Endothelial cell of umbilical vein (primary cell): ENCODE data around the gene PCDHA4. TPM values are rescaled to one million over a fixed set of nuclear protein-coding genes. Genes with fewer than 3 reads are reported as not detected.
"Not testable (repeated sequence)": the region's sequence is repeated elsewhere in the genome, so short reads cannot be mapped to it uniquely, and the experiment has no call there.

Experiments used
- BruUV-seq: library from RNA; stranded (reverse); fragments of 400-500 nt; replicated peaks from 2 replicates; lab custom pipeline; 2021; lab: Mats Ljungman, UMichigan
- CTCF ChIA-PET: fragments of 300-600, 350-600 bp; sonication (Branson Sonifier 250); formaldehyde crosslinking; loops from one replicate; lab custom pipeline; 2021; ENCODE audit warnings: antibody characterized with exemption, inconsistent platforms; lab: Charles Lee
- POLR2A ChIA-PET: fragments of 300-600, 350-600 bp; sonication (Branson Sonifier 250); formaldehyde crosslinking; loops from one replicate; lab custom pipeline; 2021; ENCODE audit warnings: antibody characterized with exemption, inconsistent platforms; lab: Charles Lee
- DNase-seq: peaks from one replicate; pipeline ENCODE4 v3.0.0-alpha.2; 2011; ENCODE audit warnings: low read depth, low spot score
- FAIRE-seq: peaks from 2 replicates; lab custom pipeline; 2011; peaks lifted over from hg19 to GRCh38; lab: Jason Lieb, UNC
- H2AFZ ChIP-seq: 2 replicates; pipeline ENCODE4 v1.6.0; 2012; ENCODE audit warnings: low read depth, low read length, control low read depth, inconsistent platforms
- H3K27ac ChIP-seq: 2 replicates; pipeline ENCODE4 v1.5.1; 2011; ENCODE audit warnings: low read depth, mild to moderate bottlenecking, control low read depth, low read length, moderate library complexity; ENCODE audit not compliant: insufficient read depth
- H3K27me3 ChIP-seq, 2 experiments: 2 replicates each; pipeline versions ENCODE4 v1.6.0 to v1.6.1; 2011; ENCODE audit warnings: low read length in 2 of 2, mixed read lengths in 1 of 2; ENCODE audit not compliant: control insufficient read depth in 2 of 2, insufficient read depth in 2 of 2
- H3K36me3 ChIP-seq, 2 experiments: 2 replicates in 1 of 2; 3 replicates in 1 of 2; pipeline ENCODE4 v1.5.1; 2011; ENCODE audit warnings: low read length in 2 of 2, mild to moderate bottlenecking in 1 of 2, moderate library complexity in 1 of 2; ENCODE audit not compliant: control insufficient read depth in 2 of 2, insufficient read depth in 2 of 2; ENCODE audit errors: extremely low read depth in 1 of 2
- H3K4me1 ChIP-seq: 3 replicates; pipeline ENCODE4 v1.5.1; 2011; ENCODE audit warnings: mild to moderate bottlenecking, low read length; ENCODE audit not compliant: control insufficient read depth, insufficient read depth; ENCODE audit errors: extremely low read depth
- H3K4me2 ChIP-seq: 2 replicates; pipeline ENCODE4 v1.6.1; 2011; ENCODE audit warnings: low read length, control low read depth, mixed read lengths; ENCODE audit not compliant: insufficient read depth
- H3K4me3 ChIP-seq, 3 experiments: fragments of 200-600 bp in 1 of 3; sonication (generic), shearing (Covaris generic) in 1 of 3; replicated peaks in 1 of 3; 2 replicates each; pipeline ENCODE4 v1.5.1; 2011 to 2016; ENCODE audit warnings: control low read depth in 3 of 3, low read length in 3 of 3, mild to moderate bottlenecking in 2 of 3, inconsistent platforms in 1 of 3, low read depth in 1 of 3, moderate library complexity in 1 of 3; ENCODE audit not compliant: insufficient read depth in 1 of 3
- H3K79me2 ChIP-seq: 2 replicates; pipeline ENCODE4 v1.6.0; 2012; ENCODE audit warnings: low read length, inconsistent platforms; ENCODE audit not compliant: control insufficient read depth, insufficient read depth
- H3K9ac ChIP-seq: replicated peaks from 2 replicates; pipeline ENCODE3; 2011; ENCODE audit warnings: low read length, control low read depth; ENCODE audit not compliant: insufficient read depth; ENCODE audit errors: extremely low read depth
- H3K9me1 ChIP-seq: replicated peaks from 3 replicates; pipeline ENCODE4 v1.6.0; 2011; ENCODE audit warnings: mild to moderate bottlenecking, low read length; ENCODE audit not compliant: control insufficient read depth, insufficient read depth; ENCODE audit errors: extremely low read depth
- H3K9me3 ChIP-seq: replicated peaks from 2 replicates; pipeline ENCODE4 v1.5.1; 2012; ENCODE audit warnings: low read length, inconsistent platforms; ENCODE audit not compliant: control insufficient read depth, insufficient read depth
- H4K20me1 ChIP-seq: replicated peaks from 2 replicates; pipeline ENCODE3; 2011; ENCODE audit warnings: mild to moderate bottlenecking, low read length; ENCODE audit not compliant: control insufficient read depth, insufficient read depth; ENCODE audit errors: extremely low read depth
- CTCF ChIP-seq, 2 donors: IDR thresholded peaks; 1 replicate in 1 of 2; 2 replicates in 1 of 2; pipeline ENCODE4 v1.5.1; 2011; ENCODE audit warnings: low read length in 2 of 2, mild to moderate bottlenecking in 2 of 2, moderate library complexity in 2 of 2, control low read depth in 1 of 2, inconsistent platforms in 1 of 2, low read depth in 1 of 2; ENCODE audit not compliant: insufficient read depth in 1 of 2; ENCODE audit errors: extremely low read depth in 1 of 2
- EZH2 ChIP-seq: IDR thresholded peaks from 2 replicates; pipeline ENCODE4 v1.6.1; 2012; ENCODE audit warnings: borderline replicate concordance, low read depth, mild to moderate bottlenecking, moderate library complexity, low read length, inconsistent platforms; ENCODE audit not compliant: severe bottlenecking
- FOS ChIP-seq: IDR thresholded peaks from 2 replicates; pipeline ENCODE4 v1.6.1; 2011; ENCODE audit warnings: mild to moderate bottlenecking, low read length, moderate library complexity, borderline replicate concordance; ENCODE audit not compliant: insufficient read depth
- GATA2 ChIP-seq: IDR thresholded peaks from 2 replicates; pipeline ENCODE4 v1.7.0; 2011; ENCODE audit warnings: low read depth, mild to moderate bottlenecking, moderate library complexity, mixed read lengths, low read length; ENCODE audit not compliant: insufficient read length, insufficient read depth
- JUN ChIP-seq: IDR thresholded peaks from 2 replicates; pipeline ENCODE4 v1.6.1; 2011; ENCODE audit warnings: borderline replicate concordance, low read depth; ENCODE audit not compliant: insufficient read length, insufficient read depth
- MAX ChIP-seq: IDR thresholded peaks from 2 replicates; pipeline ENCODE4 v1.6.1; 2011; ENCODE audit not compliant: insufficient read depth, insufficient read length
- MYC ChIP-seq: IDR thresholded peaks from one replicate; pipeline ENCODE4 v1.6.1; 2011; ENCODE audit warnings: mild to moderate bottlenecking, low read depth, low read length
- POLR2A ChIP-seq: IDR thresholded peaks from 2 replicates; pipeline ENCODE4 v1.6.1; 2012; ENCODE audit warnings: low read depth, mild to moderate bottlenecking, control low read depth, low read length
- POLR2AphosphoS5 ChIP-seq: IDR thresholded peaks from 2 replicates; pipeline ENCODE4 v1.6.1; 2012; ENCODE audit warnings: low read depth, mild to moderate bottlenecking, control low read depth, low read length, moderate library complexity; ENCODE audit not compliant: insufficient read depth
- dilution Hi-C: fragments of 300-500 bp; cut with MboI; formaldehyde crosslinking; loops from one replicate; pipeline ENCODE4 v1.15.0; 2019; ENCODE audit warnings: low sequenced_read_pairs; ENCODE audit not compliant: extremely low pct_ligation_motif_present
- intact Hi-C: fragments of 100-400 bp; cut with micrococcal nuclease; formaldehyde crosslinking; loops from one replicate; pipeline ENCODE4 v1.10.0; 2022
- polyA plus RNA-seq, 4 experiments: library from polyadenylated mRNA; depleted of rRNA in 3 of 4; stranded (reverse) in 3 of 4; unstranded in 1 of 4; fragments of >200 nt; gene quantifications; 2 replicates each; pipeline versions ENCODE4 v1.2.1 to v1.2.3, GENCODE V29; 2011 to 2012; ENCODE audit warnings: missing spikeins in 1 of 4
- total RNA-seq: library from RNA; stranded (reverse); gene quantifications from 2 replicates; pipeline ENCODE4 v1.2.3, GENCODE V29; 2021

The PCDHA4 gene
- total and polyA plus RNA-seq, 2 donors (not counting 3 experiments of a cell fraction or from before 2014, with no cell fraction given) = 0.04 to 0.26 TPM

- CTCF ChIA-PET, dilution Hi-C loops: not testable (repeated sequence)
Observed at GRCh38 chr5:140787849-140788504, 18.9 kb upstream of the PCDHA4 start.

GRCh38 chr5:140791089-140791488 is 15.8 kb upstream of the PCDHA4 start:
- POLR2A ChIA-PET = no interaction called here
- intact Hi-C loops = no loop called here
- peaks cover 0 to 6% of the 10 kb centered on the region in 2 experiments for H3K27me3 ChIP-seq
- dilution Hi-C loops = no loop called here
- no peak overlapping the region for H3K27ac ChIP-seq
- no peak for FAIRE-seq
- no peak overlapping the region for H3K9ac ChIP-seq
- no peak overlapping the region for H2AFZ ChIP-seq
- H3K4me1 ChIP-seq = no peaks in the 10 kb centered on the region
- no peak overlapping the region for H3K4me3 ChIP-seq
- no peaks in the 10 kb centered on the region for H3K36me3 ChIP-seq
- peaks cover 2% of the 10 kb centered on the region for H3K9me3 ChIP-seq
- BruUV-seq = no TSS peak
- TF ChIP-seq POLR2A (no peak), JUN (no peak), MAX (no peak), CTCF (IDR thresholded peaks at IDR 0.05; ENCODE audit: extremely low read depth in 1 of 2, insufficient read depth in 1 of 2, low read depth in 1 of 2, low read length in 2 of 2) (no peak), POLR2AphosphoS5 (no peak), EZH2 (no peak), MYC (no peak), FOS (no peak), GATA2 (no peak)
- no peak overlapping the region for H3K4me2 ChIP-seq
- H3K9me1 ChIP-seq = no peaks in the 10 kb centered on the region
- no peak for DNase-seq
- H3K79me2 ChIP-seq = no peaks in the 10 kb centered on the region
- H4K20me1 ChIP-seq = no peaks in the 10 kb centered on the region
- CTCF ChIA-PET = no interaction called here

More at GRCh38 chr5:140787849-140788504, 18.9 kb upstream of the PCDHA4 start:
- FAIRE-seq, POLR2A ChIA-PET, intact Hi-C loops, BruUV-seq, H2AFZ ChIP-seq, H4K20me1 ChIP-seq, DNase-seq, H3K4me1 ChIP-seq, H3K4me3 ChIP-seq, H3K27me3 ChIP-seq, H3K9me1 ChIP-seq, H3K4me2 ChIP-seq, H3K9ac ChIP-seq, H3K27ac ChIP-seq, H3K9me3 ChIP-seq, H3K79me2 ChIP-seq, H3K36me3 ChIP-seq: not testable (repeated sequence)
